Hepatocyte (in vitro differentiated cells): Measurements from ENCODE around the gene CCDC8. TPM values are rescaled to one million over a fixed set of nuclear protein-coding genes. Genes with fewer than 3 reads are reported as not detected.

Experiments
- DNase-seq: peaks from one replicate; pipeline ENCODE4 v3.0.0-alpha.2; 2016; ENCODE audit warnings: low spot score
- H2AFZ ChIP-seq: fragments of 200-600 bp; sonication (generic); 2 replicates; pipeline ENCODE4 v1.6.0; 2016; ENCODE audit warnings: antibody characterized with exemption, mild to moderate bottlenecking
- H3K27ac ChIP-seq: fragments of 200-600 bp; sonication (generic); 2 replicates; pipeline ENCODE4 v1.5.1; 2016; ENCODE audit warnings: mild to moderate bottlenecking
- H3K27me3 ChIP-seq: fragments of 200-600 bp; sonication (generic); 2 replicates; pipeline ENCODE4 v1.6.1; 2016
- H3K36me3 ChIP-seq: fragments of 200-600 bp; sonication (generic); replicated peaks from 2 replicates; pipeline ENCODE4 v1.5.1; 2016; ENCODE audit warnings: low read depth; ENCODE audit not compliant: insufficient read depth
- H3K4me1 ChIP-seq: fragments of 200-600 bp; sonication (generic); 2 replicates; pipeline ENCODE4 v1.5.1; 2016; ENCODE audit warnings: mild to moderate bottlenecking, moderate library complexity; ENCODE audit not compliant: insufficient read depth
- H3K4me2 ChIP-seq: fragments of 200-600 bp; sonication (generic); 2 replicates; pipeline ENCODE4 v1.6.0; 2016
- H3K4me3 ChIP-seq: fragments of 200-600 bp; sonication (generic); 2 replicates; pipeline ENCODE4 v1.5.1; 2016; ENCODE audit warnings: mild to moderate bottlenecking
- H3K79me2 ChIP-seq: fragments of 200-600 bp; sonication (generic); 2 replicates; pipeline ENCODE4 v1.6.0; 2017; ENCODE audit warnings: mild to moderate bottlenecking
- H3K9me2 ChIP-seq: fragments of 200-600 bp; sonication (generic); replicated peaks from 2 replicates; pipeline ENCODE4 v1.6.0; 2017; ENCODE audit warnings: mild to moderate bottlenecking; ENCODE audit not compliant: insufficient read depth
- H3K9me3 ChIP-seq: fragments of 200-600 bp; sonication (generic); 2 replicates; pipeline ENCODE4 v1.5.1; 2016; ENCODE audit warnings: low read depth, mild to moderate bottlenecking
- H4K20me1 ChIP-seq: fragments of 200-600 bp; sonication (generic); 2 replicates; pipeline ENCODE4 v1.6.0; 2016; ENCODE audit warnings: mild to moderate bottlenecking; ENCODE audit not compliant: insufficient read depth, poor library complexity, severe bottlenecking
- CTCF ChIP-seq: fragments of 200-600 bp; sonication (generic); IDR thresholded peaks from 2 replicates; pipeline ENCODE4 v1.5.1; 2016; ENCODE audit warnings: antibody characterized with exemption, mild to moderate bottlenecking; ENCODE audit not compliant: poor library complexity
- EZH2 ChIP-seq: fragments of 200-600 bp; sonication (generic); IDR thresholded peaks from 2 replicates; pipeline ENCODE4 v1.6.1; 2016; ENCODE audit warnings: antibody characterized with exemption, mild to moderate bottlenecking, borderline replicate concordance
- EZH2phosphoT487 ChIP-seq: fragments of 200-600 bp; sonication (generic); IDR thresholded peaks from one replicate; pipeline ENCODE4 v1.6.1; 2018; ENCODE audit warnings: antibody characterized with exemption, mild to moderate bottlenecking, low read depth, moderate library complexity; ENCODE audit not compliant: unreplicated experiment, severe bottlenecking
- WGBS: methylation state at CpG from one replicate; pipeline ENCODE4 v1.1.6; 2016; ENCODE audit warnings: low lambda C conversion rate; ENCODE audit errors: missing lambda C conversion rate; 5-methylcytosine and 5-hydroxymethylcytosine counted together
- polyA plus RNA-seq: library from polyadenylated mRNA; unstranded; fragments of >200 nt; fragmentation: Nextera tagmentation; extraction: Ambion mirVana; gene quantifications from 2 replicates; pipeline ENCODE4 v1.2.1, GENCODE V29; 2016
- total RNA-seq: library from RNA; depleted of rRNA; stranded (reverse); fragments of >200 nt; gene quantifications from 2 replicates; pipeline ENCODE4 v1.2.3, GENCODE V29; 2014

CCDC8 gene
- total and polyA plus RNA-seq, 2 experiments from 2014 or later, result 51.7 to 55.9 TPM

DNA sequence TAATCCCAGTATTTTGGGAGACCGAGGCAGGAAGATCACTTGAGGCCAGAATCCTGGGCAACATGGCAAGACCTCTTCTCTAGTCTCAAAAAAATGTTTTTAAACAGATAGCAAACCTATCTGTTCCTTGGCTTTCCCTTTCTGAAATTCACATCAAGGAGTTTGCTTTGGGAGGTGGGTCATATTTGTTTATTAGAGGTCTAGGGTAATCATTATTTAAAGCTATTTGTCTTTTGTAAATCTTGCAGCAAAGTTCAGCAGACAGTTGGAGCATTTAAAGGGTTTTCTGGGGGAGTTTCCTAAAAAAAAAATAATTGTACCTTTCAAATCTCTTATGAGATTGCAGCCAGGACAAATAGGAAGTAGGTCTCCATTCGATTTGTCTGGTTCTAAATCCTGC is 49.0 kb downstream of the CCDC8 start:
- Histone ChIP-seq H3K79me2 (peaks cover 56% of the 10 kb centered on the region), H2AFZ (no peak overlapping the region), H3K27ac (no peak overlapping the region), H3K4me1 (no peaks in the 10 kb centered on the region), H3K27me3 (no peaks in the 10 kb centered on the region), H3K4me2 (no peak overlapping the region), H3K9me2 (no peaks in the 10 kb centered on the region), H4K20me1 (no peaks in the 10 kb centered on the region), H3K36me3 (no peaks in the 10 kb centered on the region), H3K4me3 (no peak overlapping the region), H3K9me3 (no peaks in the 10 kb centered on the region)
- WGBS, result 81% methylated on average over 2 of the region's 2 CpGs
- TF ChIP-seq EZH2 (no peak), CTCF (no peak), EZH2phosphoT487 (no peak)
- DNase-seq, result no peak

DNA sequence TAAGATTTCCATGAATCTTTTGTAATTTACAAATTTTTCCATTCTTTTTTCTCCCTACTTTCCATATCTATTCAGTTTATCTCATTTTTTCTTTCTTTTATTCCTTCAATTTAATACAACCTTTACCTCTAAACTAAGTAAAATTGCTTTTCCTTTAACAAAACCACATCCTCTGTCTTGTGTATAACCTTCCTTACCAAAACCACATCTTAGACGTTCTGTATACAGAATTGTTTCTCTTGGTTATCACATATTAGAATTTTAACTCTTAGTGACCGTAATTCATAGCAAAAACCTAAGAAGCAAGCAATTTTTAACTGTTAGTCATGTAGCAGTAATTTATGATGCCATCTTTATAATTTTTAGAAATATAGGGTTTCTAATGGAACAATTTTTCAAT is 51.4 kb downstream of the CCDC8 start:
- TF ChIP-seq CTCF, result no peak
- no peak for TF ChIP-seq EZH2phosphoT487
- TF ChIP-seq EZH2, result no peak
- no peaks in the 10 kb centered on the region for H3K9me2 ChIP-seq
- H2AFZ ChIP-seq, result no peak overlapping the region
- no peaks in the 10 kb centered on the region for H3K9me3 ChIP-seq
- peaks cover 71% of the 10 kb centered on the region for H3K79me2 ChIP-seq
- no peak for DNase-seq
- H3K36me3 ChIP-seq, result no peaks in the 10 kb centered on the region
- H3K4me1 ChIP-seq, result peaks cover 6% of the 10 kb centered on the region
- no peaks in the 10 kb centered on the region for H3K27me3 ChIP-seq
- no peak overlapping the region for H3K4me2 ChIP-seq
- WGBS, result 78% methylated on average over 2 of the region's 2 CpGs
- no peak overlapping the region for H3K27ac ChIP-seq
- no peak overlapping the region for H3K4me3 ChIP-seq
- H4K20me1 ChIP-seq, result no peaks in the 10 kb centered on the region

Other genes with a start within 250 kb of the CCDC8 start
- not detected in 2 replicates for gene IGFL1, start 183.8 kb downstream of the CCDC8 start, total RNA-seq
- not detected in 2 replicates for gene IGFL1, start 183.8 kb downstream of the CCDC8 start, polyA plus RNA-seq
- gene HIF3A, start 116.5 kb downstream of the CCDC8 start, total RNA-seq, result 54.6 and 56.8 TPM in 2 replicates
- gene HIF3A, start 116.5 kb downstream of the CCDC8 start, polyA plus RNA-seq, result 145 and 149 TPM in 2 replicates
- gene PPP5C, start 66.5 kb downstream of the CCDC8 start, total RNA-seq, result 48.6 and 51.2 TPM in 2 replicates
- 67.6 and 68.8 TPM in 2 replicates for gene PPP5C, start 66.5 kb downstream of the CCDC8 start, polyA plus RNA-seq
- gene PNMA8C, start 15.4 kb upstream of the CCDC8 start, total RNA-seq, result 0.27 TPM in 1 of 2 replicates, not detected in the other
- gene PNMA8C, start 15.4 kb upstream of the CCDC8 start, polyA plus RNA-seq, result not detected in 2 replicates
- gene PNMA8A, start 58.0 kb upstream of the CCDC8 start, total RNA-seq, result 11.2 and 11.4 TPM in 2 replicates
- gene PNMA8A, start 58.0 kb upstream of the CCDC8 start, polyA plus RNA-seq, result 5.5 and 6.4 TPM in 2 replicates
- gene PNMA8B, start 82.3 kb upstream of the CCDC8 start, total RNA-seq, result 0.32 and 1.0 TPM in 2 replicates
- gene PNMA8B, start 82.3 kb upstream of the CCDC8 start, polyA plus RNA-seq, result 0.50 and 0.57 TPM in 2 replicates
- 185 and 246 TPM in 2 replicates for gene CALM3, start 187.8 kb upstream of the CCDC8 start, total RNA-seq
- gene CALM3, start 187.8 kb upstream of the CCDC8 start, polyA plus RNA-seq, result 220 and 237 TPM in 2 replicates
- gene PTGIR, start 211.5 kb upstream of the CCDC8 start, total RNA-seq, result 3.2 and 5.2 TPM in 2 replicates
- gene PTGIR, start 211.5 kb upstream of the CCDC8 start, polyA plus RNA-seq, result 3.4 and 4.8 TPM in 2 replicates
- not detected in 2 replicates for gene GNG8, start 222.6 kb upstream of the CCDC8 start, total RNA-seq
- 2.4 and 4.6 TPM in 2 replicates for gene GNG8, start 222.6 kb upstream of the CCDC8 start, polyA plus RNA-seq
- 12.7 and 18.4 TPM in 2 replicates for gene DACT3, start 247.6 kb upstream of the CCDC8 start, total RNA-seq
- gene DACT3, start 247.6 kb upstream of the CCDC8 start, polyA plus RNA-seq, result 17.4 and 18.4 TPM in 2 replicates